ENCODE data around the gene SMAD2.

Gene SMAD2

DNA sequence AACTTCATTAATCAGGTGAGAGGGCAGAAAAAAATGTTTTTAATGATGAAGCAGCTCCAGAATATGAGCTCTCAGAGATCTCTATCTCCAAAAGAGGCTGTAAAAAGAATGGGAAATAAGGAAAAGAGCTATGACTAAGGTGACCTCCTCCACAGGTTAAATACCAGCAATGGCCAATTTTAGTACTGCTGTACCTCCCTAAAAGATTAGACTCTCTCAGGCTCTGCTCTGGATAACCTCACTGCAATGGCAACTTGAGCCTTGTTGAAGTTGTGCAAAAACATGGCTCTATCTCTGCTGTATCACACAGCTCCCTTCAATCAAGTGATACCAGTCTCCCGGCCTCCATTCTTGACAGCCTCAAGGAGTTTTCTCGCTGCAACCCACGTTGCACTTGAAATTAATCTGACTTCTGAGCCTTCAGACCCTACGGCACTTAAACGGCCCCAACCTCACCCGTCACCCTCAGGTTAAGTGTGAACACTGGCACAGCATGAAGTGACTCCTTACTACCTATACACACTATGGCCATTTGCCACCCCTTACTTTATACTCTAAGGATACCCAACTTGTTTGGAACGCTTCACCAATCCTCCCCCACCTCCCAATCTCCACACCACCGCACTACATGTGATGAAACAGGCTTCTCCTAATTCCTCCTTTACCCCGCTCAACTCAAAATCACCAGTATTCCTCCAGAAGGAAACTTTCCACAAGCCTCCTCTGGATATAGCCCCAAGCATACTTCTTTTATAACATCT is 36.3 kb downstream of the SMAD2 start:
- no peak for DNase-seq

GRCh38 chr18:47893047-47893446 is 37.4 kb downstream of the SMAD2 start:
- no peak for DNase-seq

DNA sequence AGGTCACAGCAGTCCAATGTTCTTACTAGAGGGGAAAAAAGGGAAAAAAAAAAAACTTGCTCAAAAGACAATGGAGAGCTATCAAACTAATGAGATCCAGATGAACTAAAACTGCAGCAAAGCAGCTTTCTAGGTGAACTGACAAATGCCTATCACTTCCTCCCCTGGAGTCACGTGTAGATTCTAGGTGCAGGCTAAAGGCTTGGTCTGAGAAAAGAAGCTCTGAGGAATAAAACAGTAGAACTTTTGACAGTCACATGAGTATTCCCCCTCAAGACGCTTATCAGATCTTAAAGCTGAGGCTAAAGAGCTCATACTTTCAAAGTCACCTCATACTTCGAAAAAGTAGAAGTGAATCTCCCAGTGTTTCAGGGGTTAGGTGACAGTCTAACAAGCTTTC is 42.3 kb downstream of the SMAD2 start:
- DNase-seq = no peak

DNA sequence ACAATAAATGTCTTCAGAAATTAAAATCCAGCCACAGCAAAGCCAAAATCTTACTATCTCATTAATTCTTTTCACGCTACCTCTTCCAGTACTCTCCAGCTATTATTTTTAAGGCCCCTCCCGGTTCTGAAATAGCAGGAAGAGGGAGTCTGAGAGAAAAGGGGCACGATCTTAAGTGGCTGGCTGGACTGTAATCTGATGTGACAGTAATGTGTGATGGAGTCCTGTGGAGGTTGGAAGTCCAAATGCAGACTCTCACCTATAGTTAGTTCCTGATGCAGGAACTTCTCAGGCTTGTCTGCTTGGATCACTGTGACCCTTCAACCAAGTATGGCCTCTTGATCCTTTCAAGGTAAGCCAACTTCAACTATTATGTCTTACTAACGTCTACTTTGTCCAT is 43.2 kb downstream of the SMAD2 start:
- DNase-seq = no peak

- peak; percentile 49 for DNase-seq
Measured at GRCh38 chr18:47883771-47884413, 46.6 kb downstream of the SMAD2 start.

DNA sequence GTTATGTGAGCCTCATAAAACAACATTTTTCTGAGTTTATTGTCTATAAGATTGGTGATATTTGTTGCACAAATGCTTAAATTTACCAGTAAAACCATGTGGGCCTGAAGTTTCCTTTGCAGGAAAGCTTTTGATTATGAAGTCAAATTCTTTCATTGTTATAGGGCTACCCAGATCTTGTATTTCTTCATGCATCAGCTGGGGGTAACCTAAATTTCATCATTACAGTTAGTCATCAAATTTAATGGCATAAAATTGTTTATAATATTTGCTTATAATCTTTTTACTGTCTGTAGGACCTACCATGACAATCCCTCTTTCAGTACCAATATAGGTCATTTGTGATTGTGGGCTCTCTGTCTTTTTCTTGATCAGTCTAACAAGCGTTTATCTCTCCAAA is 47.8 kb downstream of the SMAD2 start:
- no peak for DNase-seq

DNA sequence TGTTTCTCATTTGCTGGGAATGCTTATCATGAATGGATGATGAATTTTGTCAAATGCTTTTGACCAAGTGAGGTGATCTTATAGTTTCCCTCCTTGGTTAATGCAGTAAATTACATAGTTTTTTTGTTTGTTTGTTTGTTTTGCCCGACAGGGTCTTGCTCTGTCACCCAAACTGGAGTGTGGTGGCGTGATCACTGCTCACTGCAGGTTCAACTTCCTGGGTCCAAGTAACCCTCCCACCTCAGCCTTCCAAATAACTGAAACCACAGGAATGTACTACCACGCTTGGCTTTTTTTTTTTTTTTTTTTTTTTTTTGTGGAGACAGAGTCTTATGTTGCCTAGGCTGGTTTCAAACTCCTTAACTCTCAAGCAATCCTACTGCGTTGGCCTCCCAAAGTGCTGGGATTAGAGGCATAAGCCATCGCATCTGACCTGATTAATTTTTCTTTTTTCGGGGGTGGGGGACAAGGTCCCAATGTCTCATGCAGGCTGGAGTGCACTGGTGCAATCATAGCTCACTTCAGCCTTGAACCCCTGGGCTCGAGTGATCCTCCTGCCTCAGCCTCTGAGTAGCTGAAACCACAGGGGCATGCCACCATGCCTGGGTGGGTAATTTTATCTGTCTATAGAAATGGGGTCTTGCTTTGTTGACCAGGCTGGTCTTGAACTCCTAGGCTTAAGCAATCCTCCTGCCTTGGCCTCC is 48.6 kb downstream of the SMAD2 start:
- no peak for DNase-seq

GRCh38 chr18:47881042-47881441 is 49.4 kb downstream of the SMAD2 start:
- no peak for DNase-seq

DNA sequence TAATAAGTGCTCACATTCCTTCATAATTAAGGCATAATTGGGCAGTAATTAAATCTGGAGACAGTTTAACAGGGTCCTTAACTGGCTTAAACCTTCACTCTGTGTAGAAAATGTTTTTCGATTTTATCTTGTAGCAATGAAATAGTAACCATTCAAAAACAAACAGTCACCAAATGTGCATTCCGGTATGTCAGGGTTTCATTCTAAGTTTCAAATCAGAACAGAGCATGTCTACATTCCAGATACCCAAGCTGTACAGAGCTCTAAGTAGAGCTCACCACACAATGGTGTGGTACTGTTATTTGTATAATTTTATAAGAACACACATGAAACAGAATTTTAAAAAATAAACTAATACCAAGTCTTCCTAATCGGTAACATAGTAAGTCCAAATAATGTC is 52.6 kb downstream of the SMAD2 start:
- DNase-seq = no peak

- no peak for DNase-seq
Measured at GRCh38 chr18:47876813-47877212, 53.6 kb downstream of the SMAD2 start.

DNA sequence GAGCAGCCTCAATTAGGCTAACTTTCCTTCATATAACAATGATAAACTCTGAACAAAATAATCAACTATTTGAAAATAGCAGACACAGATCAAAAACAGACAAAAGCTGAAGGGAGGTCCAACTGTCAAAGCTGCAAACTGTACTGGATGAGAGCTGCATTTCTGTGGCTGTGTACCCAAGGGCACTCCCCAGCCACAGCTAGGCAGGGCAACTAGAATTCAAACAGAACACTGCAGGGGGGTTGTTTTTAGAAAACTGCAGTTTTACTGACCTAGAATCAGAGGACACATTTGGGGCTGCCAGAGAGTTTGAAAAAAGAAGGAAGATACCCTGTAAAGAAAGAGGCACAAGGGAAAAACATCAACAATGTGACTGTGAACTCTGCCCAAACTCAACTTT is 56.8 kb downstream of the SMAD2 start:
- DNase-seq = no peak

DNA sequence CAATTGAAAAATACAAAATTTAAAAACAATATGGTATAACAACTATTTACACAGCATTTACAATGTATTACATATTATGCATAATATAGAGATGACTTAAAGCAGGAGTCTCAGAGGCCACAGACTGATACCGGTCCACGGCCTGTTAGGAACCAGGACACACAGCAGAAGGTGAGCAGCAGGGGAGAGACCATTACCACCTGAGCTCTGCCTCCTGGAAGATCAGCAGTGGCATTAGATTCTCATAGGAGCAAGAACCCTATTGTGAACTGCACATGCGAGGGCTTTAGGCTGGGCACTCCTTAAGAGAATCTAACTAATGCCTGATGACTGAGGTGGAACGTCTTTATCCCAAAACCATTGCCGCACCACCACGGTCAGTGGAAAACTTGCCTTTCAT is 58.0 kb downstream of the SMAD2 start:
- no peak for DNase-seq

GRCh38 chr18:47871288-47871687 is 59.2 kb downstream of the SMAD2 start:
- DNase-seq = no peak

- DNase-seq = no peak
Measured at GRCh38 chr18:47870605-47871004, 59.9 kb downstream of the SMAD2 start.

GRCh38 chr18:47868744-47869143 is 61.7 kb downstream of the SMAD2 start:
- no peak for DNase-seq

DNA sequence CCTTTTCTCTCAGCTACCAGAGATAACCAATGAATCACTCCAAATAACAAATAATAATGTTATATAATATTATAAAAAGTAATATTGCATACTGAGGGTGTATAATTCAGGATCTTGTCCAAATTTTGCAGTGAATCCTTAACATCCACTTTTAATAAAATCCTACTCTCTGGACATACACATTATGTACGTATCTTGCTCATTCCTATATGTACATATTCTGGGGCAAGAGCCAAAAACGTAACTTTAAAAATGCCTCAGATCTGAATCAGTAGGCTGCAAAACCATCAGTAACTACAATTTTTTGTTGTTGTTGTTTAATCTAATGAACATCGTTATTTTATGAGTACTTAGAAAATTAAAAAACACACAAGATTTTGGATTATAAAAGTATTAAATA is 65.3 kb downstream of the SMAD2 start:
- no peak for DNase-seq

- DNase-seq = no peak
Measured at GRCh38 chr18:47863041-47863440, 67.4 kb downstream of the SMAD2 start.

DNA sequence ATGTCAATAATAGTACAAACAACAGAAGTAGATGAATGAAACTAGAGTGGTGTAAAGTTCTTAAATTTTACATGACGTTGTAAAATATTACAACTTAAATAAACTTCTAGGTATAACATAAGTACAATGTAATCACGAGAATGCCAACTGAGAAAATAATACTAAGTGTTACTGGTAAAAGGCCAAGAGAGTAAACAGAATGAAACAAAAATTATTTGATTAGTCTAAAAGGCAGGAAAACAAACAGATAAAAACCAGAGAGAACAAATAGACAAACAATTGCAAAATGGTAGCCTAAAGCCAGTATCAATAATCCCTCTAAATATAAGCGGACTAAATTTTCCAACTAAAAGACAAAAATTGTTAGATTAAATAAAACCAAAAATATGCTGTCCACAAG is 71.9 kb downstream of the SMAD2 start:
- DNase-seq = no peak

DNA sequence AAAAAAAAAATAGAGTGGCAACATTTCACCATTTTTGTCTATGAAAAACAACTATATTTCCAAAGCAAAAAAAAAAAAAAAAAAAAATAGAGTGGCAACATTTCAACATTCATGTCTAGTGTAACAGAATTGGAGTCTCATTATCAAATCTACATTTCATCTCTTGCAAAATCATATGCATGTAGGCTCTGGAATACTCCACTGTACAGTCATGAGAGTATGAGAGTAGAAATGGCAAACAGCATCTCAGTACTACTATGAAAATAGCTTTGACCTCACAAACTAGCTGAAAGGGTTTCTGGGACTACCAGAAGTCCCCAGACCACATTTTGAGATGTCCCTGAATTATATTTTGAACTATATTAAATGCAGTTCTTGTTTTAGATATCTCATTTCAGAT is 82.8 kb downstream of the SMAD2 start:
- DNase-seq = no peak

DNA sequence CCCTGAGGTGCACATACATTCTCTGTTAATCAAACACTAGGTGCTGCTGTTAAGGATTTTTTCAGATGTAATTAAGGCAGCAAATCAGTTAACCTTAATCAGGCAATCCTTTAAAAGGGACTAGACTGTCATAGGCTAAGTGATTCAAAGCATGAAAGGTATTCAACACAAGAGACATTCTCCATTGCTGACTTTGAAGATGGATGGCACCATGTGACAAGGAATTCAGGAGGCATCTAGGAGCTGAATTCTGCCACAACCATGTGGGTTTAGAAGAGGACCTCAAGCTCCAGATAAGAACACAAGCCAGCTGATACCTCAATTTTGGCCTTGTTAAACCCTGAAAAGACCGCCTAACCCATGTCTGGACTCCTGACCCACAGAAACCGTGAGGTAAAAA is 84.0 kb downstream of the SMAD2 start:
- no peak for DNase-seq

GRCh38 chr18:47844828-47845498 is 85.5 kb downstream of the SMAD2 start:
- DNase-seq = no peak

DNA sequence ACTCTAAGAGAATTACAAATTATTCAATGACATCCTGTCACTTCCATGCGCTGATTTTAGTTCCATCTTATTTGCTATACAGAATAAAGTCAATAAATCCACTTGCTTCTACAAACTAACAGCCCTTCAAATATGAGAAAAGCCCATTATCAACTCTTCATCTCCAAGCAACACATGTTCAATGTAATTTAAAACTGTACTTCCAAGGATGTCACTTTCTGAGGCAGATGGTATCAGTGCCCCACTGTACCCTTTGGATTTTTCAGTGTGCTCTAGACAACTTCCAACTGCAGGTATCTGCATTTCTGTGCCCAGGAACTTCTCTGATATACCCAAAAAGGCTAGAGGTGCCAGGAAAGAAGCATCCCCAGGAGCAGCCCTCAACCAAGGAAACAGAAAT is 87.6 kb downstream of the SMAD2 start:
- DNase-seq = no peak

- no peak for DNase-seq
Measured at GRCh38 chr18:47838396-47838795, 92.1 kb downstream of the SMAD2 start.

DNA sequence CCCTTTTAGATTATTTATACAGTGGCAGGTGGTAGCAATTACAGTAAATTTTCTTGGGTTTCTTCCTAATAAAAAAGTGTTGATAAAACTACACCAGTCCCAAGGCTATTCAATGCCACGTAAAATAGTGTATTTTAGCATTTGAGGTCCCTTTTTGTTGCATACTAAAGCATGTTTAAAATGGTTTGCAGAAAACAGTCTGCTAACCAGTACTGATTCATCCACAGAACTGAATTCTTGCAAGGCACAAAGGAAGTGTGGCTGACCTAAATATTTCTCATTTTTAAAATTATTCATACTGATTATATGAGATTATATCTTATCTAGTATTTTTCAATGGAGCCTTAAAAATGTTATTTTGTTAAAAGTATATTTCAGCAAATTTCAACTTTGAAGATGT is 98.1 kb downstream of the SMAD2 start:
- DNase-seq = no peak

All from stimulated activated CD4-positive, alpha-beta T cell treated with anti-CD3 and anti-CD28 coated beads, Interleukin-15, amount 100 ng/mL, for 24 hours (primary cell).